Ramos (cell line): ENCODE data around the gene TTC21A.

ENCODE experiments used
- in situ Hi-C: fragments of 300-500 bp; cut with MboI; formaldehyde crosslinking; loops from one replicate; pipeline ENCODE4 v1.14.3; 2022; ENCODE audit warnings: low sequenced_read_pairs; ENCODE audit not compliant: unreplicated experiment

The TTC21A gene

DNA sequence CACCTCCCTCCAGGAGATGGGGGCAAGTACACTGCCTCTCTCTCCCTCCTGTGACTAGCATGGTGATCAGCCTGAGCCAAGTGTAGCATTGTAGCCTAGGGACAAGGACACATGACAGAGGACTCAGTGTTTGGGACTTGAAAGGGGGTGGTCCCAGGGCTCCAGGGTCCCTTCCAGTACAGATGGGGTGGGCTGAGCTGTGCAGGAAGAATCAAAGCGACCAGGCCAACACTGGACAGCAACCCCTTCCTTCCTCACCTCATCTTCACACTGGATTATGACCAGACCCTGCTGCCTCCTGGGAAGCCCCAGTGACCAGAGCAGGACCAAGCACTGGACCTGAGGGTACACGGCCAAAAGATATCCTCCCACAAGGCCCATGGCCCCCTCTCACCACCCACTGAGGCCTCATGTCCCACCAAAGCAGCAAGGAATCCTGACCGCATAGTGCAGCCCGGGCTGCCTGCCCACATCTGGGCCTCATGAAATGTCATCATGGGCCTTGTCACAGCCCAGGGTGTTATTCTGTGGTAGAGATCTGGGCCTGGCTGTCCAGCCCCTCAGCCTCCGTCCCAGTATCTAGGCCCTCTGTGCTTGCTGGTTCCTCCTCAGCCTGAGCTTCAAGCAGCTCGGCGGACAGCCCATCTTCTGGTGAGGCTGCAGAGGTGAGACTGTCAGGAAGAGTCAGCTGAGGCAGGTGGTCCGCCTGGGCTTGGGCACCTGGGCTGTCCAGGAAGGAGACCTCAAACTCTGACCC is 9.6 kb upstream of the TTC21A start:
- in situ Hi-C loops = loop anchor here (5.0 to 10.0 kb wide), 2 partner anchors 79 to 187 kb away; partner anchors contain the start of gene CX3CR1

DNA sequence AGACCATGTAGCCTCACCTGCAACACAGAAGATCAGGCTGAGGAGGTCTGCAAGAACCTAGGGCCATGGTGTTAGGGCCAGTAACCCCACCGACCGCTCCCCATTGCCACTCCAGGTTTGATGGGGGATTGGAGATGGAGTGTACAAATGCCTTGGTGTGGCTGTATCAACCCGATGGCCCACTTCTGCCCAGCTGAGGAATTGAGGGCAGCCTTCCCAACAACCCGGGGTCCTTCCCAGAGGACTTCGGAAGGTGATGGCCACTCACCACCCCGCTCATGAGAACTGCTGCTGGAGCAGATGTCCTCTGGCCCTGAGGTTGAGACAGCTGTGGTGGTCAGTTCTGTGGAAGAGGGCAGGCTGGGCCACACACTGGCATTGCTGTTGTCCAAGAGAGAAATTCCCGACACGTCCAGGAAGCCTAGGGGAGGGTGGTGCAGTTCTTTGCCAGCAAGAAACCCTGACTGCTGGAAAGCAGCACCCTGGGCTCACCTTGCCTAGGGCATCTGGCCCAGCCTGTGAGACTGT is 8.9 kb upstream of the TTC21A start:
- in situ Hi-C loops = loop anchor here (5.0 to 10.0 kb wide), 2 partner anchors 79 to 186 kb away; partner anchors contain the start of gene CX3CR1

DNA sequence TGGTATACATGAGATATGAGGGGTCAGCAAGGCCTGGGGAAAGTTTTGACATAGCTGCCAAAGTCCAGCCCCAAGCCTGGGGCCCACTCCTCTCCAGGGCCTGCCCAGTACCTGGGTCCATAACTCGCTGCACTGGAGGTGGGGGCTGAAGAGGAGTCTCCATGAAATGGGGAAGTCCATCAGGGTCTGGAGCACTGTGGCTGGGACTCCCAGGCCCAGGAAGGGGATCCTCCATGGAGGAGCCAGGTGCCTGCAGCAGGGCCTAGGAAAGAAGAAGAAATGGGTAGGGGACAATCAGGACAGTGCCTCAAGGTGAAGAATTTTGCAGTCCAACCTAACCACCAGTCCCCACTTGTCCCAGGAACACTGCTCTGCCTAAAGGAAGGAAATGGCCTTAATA is 8.2 kb upstream of the TTC21A start:
- in situ Hi-C loops = loop anchor here (5.0 to 10.0 kb wide), 2 partner anchors 78 to 186 kb away; partner anchors contain the start of gene CX3CR1

DNA sequence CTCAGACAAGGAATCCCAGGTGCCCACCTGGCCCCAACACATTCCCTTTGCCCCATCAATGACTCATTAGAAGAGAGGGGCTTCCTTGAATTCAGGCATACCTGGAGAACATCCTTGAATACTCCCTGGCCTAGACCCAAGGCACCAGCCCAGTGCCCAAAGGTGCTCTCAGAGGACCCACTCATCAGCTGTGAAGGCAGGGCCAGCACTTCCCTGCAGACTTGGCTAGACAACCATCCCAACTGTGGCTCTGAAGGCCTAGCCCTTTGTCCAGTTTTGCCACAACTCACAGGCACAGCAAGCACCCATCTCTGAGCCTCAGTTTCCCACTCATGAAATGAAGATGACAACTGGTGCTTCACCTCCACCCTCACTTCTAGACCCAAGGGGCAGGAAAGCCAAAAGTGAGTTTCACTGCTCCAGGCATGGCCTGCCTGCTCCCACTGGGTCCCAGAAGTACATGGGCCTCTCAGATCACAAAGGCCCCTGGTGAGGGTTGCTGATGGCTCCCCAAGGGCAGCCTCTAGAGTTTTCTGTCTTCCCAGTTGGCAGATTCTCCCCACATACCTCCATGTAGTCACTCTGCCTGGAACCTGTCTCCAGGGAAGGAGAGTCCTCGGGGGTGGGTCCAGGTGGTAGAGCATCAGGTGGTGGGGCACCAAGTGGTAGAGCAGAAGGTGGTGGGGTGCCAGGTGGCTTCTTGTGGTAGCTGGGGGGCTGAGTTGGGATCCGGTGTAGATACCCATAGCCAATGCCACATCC is 7.6 kb upstream of the TTC21A start:
- in situ Hi-C loops = loop anchor here (5.0 to 10.0 kb wide), 2 partner anchors 77 to 185 kb away; partner anchors contain the start of gene CX3CR1

DNA sequence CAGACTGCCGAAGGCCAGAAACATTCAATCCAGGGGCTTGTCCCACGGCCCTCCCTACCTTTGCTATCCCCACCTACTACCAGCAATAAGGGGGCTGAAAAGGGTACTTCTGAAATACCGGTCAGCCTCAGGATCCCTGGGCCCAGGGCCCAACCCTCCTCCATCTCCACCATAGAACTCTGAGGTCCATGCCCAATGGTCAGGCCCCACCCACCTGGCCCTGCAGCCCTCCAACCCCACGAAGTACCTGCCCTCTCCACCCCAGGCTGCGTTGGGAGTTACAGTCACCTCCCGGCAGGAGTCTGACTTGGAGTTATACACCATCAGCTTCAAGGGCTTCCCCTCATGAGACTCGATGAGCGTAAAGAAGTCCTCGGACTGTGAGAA is 7.0 kb upstream of the TTC21A start:
- in situ Hi-C loops = no loop called here

DNA sequence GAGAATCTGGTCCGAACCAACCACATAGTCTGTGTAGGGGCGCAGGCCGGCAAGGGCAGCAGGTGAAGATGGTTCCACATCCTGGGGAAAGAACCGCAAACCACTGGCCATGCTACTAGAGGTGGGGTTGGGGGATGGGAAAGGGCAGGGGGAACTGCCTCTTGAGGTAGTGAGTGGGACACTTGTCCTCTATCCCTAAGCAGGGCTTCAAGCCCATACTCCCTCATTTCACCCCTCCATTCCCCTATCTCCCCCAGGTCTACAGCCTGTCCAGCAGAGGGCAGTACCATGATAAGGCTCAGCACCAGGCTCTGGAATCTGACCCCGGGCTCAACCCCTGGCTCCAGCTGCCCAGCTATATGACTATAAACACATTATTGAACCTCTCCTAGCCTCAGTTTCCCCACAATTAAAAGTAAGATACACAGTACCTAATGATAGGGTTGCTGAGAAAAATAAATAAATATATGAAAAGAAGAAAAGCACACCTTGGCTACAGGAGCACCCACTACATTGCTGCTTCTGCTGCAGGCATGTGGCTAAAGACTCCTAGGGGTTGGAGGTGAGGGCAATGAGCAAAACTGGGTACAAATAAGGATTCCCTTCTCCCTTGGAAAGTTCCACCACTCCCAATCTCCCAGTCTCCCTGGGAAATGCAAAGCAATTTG is 6.3 kb upstream of the TTC21A start:
- in situ Hi-C loops = no loop called here

DNA sequence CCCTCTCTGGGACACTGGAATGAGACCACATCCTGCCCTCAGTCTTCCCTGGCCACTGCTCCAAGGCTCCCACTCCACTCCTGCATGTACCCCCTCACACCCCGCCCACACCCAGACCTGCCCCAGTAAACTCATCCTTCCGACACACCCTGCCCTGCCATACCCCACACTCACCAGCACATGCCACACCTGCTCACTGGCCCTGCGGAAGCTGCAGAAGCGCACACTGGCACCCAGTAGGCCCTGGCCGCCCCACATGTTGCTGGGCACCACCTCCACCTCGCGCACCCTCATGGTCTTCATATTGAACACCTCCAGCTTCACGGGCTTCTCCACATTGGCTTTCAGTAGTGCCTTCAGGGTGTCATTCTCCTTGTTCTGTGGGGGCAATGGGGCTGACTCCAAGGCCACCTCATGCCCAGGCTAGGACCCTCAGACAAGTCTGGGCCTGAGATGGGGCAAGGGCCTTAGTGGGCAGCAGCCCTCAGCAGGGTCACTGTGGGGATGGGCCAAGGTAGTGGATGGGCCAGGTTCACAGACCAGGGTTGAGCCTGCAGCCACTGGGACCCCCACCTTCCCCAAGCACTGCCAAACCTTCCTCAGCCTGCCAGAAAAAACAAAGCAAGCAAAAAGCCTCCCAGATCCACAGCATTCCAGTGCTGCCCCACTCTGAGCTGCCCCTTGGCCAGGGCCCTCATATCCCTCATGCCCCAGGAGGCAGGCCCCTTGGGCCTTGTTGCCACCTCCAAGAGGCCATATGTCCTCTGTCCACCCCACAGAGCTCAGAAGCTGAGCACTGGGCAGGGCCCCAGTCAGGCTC is 4.8 kb upstream of the TTC21A start:
- in situ Hi-C loops = no loop called here

DNA sequence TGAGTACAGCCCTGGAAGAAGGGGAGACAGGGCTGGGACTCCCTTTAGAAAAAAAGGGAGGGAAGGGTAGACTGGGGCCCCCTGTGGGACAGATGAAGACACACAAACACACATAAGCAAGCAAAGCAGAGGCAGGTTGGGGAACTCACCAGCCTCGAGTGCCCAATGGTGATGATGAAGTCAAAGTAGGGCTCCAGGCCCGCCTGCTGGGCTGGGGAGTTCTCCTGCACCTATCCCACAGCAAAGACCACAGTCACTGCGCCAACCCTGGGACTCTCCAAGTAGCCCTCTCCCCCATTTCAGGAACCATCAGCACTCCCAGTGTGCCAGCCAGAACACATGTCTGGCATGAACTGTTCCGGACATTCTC is 4.2 kb upstream of the TTC21A start:
- in situ Hi-C loops = no loop called here

DNA sequence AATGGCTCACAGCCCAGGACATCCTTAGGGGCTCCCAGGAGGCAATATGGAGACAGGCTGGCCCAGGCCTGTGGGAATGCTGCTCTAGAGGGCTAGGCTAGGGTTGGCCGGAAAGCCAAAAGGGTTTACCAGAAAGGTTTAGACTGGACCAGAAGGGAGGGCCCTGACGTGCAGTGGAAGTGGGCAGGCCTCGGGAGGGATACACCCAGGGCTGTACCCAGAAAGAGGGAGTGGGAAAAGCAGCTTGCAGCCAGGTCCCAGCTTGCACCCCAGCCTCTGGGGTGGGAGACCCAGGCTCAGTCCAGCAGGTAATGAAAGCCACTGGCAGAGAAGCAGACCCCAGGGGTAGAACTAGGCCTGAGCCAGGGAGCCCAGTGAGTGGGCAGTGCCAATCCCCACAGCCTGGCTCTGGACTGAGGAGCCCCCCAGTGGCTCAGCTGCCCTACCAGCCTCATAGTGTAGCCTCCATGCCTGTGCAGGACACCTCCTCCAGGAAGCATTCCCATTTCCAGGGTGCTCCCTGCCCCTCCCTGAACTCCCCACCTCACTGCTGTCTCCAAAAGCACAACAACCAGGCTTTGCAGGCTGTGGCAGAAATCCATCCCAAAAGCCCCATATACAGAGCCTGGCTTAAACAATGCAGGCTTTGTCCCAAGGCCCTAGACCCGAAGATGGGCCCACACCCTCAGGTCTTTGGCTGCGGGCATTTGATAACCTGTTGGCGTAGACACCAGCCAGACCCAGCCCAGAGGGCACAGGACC is 3.5 kb upstream of the TTC21A start:
- in situ Hi-C loops = no loop called here

DNA sequence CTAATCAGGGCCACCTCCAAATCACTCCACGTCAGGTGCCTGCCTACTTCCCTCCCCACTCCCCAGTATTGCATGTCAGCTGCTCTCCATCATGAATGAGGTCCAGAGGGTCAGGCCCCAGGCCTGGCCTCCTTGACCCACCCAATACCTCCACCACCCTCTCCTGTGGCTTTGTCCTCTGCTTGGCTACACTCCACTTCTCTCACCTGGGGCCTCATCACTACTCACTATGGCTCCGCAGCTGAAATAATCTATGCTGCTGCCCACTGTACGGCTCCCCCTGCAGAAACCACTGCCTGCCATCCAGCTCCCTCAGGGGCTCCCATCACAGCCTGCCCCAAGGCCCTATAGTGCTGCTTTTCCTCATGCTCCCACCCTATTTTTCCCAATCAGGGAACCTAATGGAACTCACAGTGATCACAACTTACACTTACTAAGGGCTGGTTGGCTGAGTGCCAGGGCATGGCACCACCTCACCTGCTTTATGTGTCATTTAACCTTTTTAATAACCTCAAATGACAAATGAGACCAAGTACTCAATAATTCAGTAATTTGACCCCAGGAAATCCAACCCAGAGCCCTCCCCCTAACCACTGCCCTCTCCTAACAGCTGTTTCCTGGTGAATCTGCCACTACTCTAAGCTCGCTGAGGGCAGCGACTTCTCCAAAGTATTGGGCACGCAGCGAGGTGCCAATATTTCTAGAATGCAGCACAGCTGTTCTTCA is 2.4 kb upstream of the TTC21A start:
- in situ Hi-C loops = no loop called here

DNA sequence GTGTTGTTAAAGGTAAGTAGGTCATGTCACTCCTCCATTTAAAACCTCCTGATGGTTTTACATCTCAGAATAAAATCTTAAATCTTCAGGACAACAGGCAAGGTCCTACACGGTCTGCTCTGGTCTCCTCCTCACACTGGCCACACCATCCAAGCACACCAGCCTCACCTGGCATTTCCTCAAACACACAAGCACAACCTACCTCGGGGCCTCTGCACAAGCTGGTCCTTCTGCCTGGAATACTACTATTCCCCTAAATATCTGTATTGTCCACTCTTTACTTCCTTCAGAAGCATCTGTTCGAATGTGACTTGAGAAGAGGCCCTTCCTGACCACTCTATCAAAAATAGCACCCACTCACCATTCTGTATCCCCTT is 1.8 kb upstream of the TTC21A start:
- in situ Hi-C loops = no loop called here

DNA sequence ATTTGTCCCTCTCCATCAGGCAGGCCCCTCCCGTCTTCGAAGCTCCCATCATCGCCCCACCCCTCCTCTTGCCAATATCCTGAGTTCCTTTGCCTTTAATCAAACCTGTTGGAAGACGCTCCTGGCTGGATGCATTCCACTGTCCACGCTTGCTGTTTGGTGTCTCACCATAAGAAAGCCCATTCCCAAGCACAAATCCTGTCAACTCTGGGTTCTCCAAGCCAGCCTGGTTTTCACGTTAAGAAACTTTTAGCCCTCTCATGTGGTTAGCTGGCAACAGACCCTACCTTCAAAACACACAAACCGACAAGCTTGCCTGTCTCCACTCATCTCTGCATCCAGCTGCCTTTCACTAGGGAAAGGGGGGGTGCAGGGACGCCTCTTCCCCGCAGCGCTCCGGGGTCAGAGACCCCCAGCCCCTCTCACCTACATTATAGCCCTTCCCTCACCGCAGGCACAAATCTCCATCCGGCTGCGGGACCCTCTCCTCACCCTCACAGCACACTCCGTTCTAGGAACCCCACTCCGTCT is 1.1 kb upstream of the TTC21A start:
- in situ Hi-C loops = no loop called here

DNA sequence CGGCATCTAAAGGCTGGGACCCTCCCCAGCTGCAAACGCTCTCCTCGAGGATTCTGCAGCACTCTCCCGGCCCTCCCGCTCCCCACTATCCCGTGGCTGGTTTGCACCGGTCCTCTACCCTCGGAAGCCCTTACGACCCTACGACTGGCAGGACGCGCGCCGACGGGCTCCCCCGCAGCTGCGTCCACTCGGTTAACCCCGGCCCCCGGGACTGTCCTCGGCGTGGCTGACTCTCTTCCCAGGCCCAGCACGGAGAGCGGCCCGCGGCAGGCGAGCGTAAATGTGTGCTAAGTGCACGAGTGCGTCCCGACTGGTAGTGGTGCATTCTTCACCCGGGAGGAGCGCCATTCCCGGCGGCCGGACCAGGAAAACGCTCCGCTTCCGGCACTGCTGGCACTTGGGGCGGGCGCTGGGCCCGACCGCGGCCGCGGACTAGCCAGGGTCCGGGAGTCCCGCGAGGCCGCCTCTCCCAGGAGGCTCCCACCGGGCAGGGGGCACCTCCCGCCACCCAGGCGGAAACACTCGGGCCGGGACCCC is 561 bp upstream of the TTC21A start:
- in situ Hi-C loops = no loop called here

DNA sequence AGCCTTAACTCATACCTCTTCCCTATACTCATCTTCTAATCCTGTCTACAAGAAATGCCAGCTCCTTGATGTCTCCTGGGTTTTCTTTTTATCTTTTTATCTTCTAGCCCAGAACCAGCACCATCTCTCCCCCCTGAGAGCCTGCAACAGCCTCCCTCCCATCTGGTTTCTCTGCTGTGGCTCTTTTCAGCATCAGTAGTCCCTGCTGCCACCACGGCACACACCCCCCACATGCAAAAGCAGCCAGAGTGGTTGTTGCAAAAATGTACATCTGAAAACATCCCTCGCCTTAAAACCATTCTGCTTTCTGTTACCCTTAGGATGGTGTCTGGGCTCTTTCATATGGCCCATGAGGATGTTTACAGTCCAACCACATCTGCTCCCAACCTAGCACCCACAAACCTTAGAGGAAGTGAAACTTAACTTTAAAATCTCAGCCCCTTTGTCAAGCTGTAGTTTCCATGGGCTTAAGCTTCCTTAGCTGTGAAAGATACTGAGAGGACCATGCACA is 775 bp downstream of the TTC21A start:
- in situ Hi-C loops = no loop called here

DNA sequence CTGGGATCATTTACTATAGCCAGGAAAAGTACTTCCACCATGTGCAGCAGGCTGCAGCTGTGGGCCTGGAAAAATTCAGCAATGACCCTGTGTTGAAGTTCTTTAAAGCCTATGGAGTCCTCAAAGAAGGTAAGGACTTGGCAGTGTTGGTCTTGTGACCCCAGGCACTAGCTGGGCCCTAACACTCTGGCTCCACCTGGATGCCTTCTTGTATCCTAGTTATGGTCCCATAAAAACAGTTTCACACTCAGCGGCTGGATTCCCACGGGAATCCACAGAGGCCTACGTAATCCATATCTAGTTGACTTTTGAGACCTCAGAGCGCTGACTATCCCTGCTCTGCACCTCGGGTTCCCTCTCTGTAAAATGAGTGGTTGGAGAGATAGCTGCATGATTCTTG is 1.6 kb downstream of the TTC21A start:
- in situ Hi-C loops = no loop called here

DNA sequence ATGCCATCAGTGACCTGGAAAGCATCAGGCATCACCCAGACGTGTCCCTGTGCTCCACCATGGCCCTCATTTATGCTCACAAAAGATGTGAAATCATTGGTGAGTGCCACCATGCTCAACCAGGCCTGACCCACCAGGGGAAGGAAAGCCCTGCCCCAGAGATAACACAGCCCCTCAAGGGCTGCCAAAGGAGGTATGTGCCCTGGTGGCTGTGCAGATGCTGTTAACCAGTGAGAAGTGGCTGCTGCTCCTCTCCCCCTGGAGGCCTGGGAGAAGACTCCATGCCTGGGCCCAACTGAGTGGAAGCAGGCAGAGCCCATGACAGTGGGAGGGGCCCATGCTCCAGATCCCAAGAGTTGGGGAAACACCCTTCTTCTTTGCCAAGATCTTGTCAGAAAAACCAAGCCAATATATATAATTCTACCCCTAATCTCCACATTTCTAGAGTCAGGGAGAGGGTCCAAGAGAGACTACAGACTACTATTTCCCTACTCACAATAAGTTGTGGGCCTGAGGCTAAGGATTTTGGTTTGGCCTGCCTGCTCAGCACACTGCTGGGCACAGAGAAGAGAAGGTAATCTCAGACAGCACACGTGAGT is 2.7 kb downstream of the TTC21A start:
- in situ Hi-C loops = no loop called here

DNA sequence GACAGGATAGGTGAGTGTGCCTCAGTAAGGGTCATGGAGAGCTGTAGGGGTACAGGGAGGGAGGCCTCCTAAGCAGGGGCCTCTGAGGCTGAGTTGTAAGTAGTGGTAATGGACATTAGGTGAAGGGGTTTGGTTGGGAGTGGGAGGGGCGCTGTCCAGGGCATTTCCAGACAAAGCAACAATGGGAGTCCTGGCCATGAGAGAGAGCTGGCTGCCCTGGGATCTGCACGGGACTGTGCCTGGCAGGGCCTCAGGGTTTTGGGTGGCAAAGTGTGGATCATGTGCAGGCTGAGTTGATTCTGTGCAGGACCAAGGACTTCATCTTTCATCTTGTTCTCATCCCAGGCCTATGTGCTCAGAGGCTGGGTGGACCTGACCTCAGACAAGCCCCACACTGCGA is 4.6 kb downstream of the TTC21A start:
- in situ Hi-C loops = no loop called here

DNA sequence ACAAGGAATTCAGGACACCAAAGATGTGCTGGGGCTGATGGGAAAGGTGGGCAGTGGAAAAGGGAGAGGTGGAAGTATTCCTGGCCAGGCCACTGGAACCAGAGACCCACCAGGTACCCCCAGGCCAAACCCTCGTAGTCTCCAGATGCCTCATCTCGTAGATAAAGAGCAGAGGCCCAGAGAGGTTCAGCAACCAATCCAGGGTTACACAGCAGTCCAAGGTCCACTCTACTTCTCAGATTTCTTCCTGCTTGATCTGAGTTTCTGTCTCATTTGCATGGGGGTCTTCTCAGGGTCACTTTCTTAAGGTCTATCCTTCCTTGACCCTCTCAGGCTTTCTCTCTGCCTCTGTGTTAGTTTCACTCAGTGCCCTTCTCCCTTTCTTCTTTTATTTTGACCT is 5.1 kb downstream of the TTC21A start:
- in situ Hi-C loops = no loop called here
